Measurements from ENCODE around the gene STEAP2. TPM values are rescaled to one million over a fixed set of nuclear protein-coding genes. Genes with fewer than 3 reads are reported as not detected.

STEAP2 gene
- polyA plus RNA-seq, 2 of the 4 experiments (the other 2 are of a cell fraction) = 5.1 to 49.2 TPM

- H3K27ac ChIP-seq = peak overlapping the region; percentile 50 to 66; a peak in 3 of 6 replicates
- H3K4me3 ChIP-seq = no peak overlapping the region
- TF ChIP-seq RAD21 (conservative IDR thresholded peaks at IDR 0.05 in 1 of 2, IDR thresholded peaks at IDR 0.05 in 1 of 2) = no peak
- TF ChIP-seq HOXA7 (CRISPR knock-in tag; IDR thresholded peaks at IDR 0.05) = no peak
- no peak for TF ChIP-seq JUN (IDR thresholded peaks at IDR 0.05)
- no peak for TF ChIP-seq BCL3 (IDR thresholded peaks at IDR 0.05)
- no peak for TF ChIP-seq ELK1 (IDR thresholded peaks at IDR 0.05; ENCODE audit: low read depth, low read length)
- TF ChIP-seq NPAS2 (CRISPR knock-in tag; IDR thresholded peaks at IDR 0.05; ENCODE audit: borderline replicate concordance) = no peak
- no peak for TF ChIP-seq CBX8 (IDR thresholded peaks at IDR 0.05)
- TF ChIP-seq FOSL2 (IDR thresholded peaks at IDR 0.05) = no peak
- TF ChIP-seq FOSL2 (CRISPR knock-in tag; IDR thresholded peaks at IDR 0.05) = no peak
- no peak for TF ChIP-seq TFCP2L1 (CRISPR knock-in tag; IDR thresholded peaks at IDR 0.05)
- no peak for TF ChIP-seq ZNF302 (CRISPR knock-in tag; IDR thresholded peaks at IDR 0.05)
- no peak for TF ChIP-seq CEBPB (IDR thresholded peaks at IDR 0.05)
- no peak for TF ChIP-seq USF2 (IDR thresholded peaks at IDR 0.05)
- TF ChIP-seq CHD4 (IDR thresholded peaks at IDR 0.05; ENCODE audit: borderline replicate concordance) = no peak
- no peak for TF ChIP-seq CHD2 (IDR thresholded peaks at IDR 0.05; ENCODE audit: low read length, partially characterized antibody)
- TF ChIP-seq SMC3 (IDR thresholded peaks at IDR 0.05) = no peak
- no peak for TF ChIP-seq NR3C1 (IDR thresholded peaks at IDR 0.05)
- peaks cover 18% of the 10 kb centered on the region; the same call in 2 of the 3 replicates for H3K9me3 ChIP-seq
- FAIRE-seq = no peak
- POLR2A ChIA-PET = no interaction called here
- CTCF ChIA-PET = interaction anchor here (1.3 to 1.9 kb wide), 3 partner anchors 19 to 39 kb away, joined by 3 to 5 read pairs (median 5); partner anchors contain the start of genes STEAP1 and STEAP2
- DNase-seq (ENCODE audit: low read depth in 1 of 2, low spot score in 1 of 2) = no peak
- 79% methylated on average over 6 of the region's 6 CpGs for WGBS (ENCODE audit: missing lambda C conversion rate)
- H3K4me1 ChIP-seq = peaks cover 21% of the 10 kb centered on the region
- ATAC-seq = no peak
- peak overlapping the region; percentile 72 for H3K4me2 ChIP-seq
These were observed 38.9 kb upstream of the STEAP2 start for GRCh38 chr7:90172624-90173023.

GRCh38 chr7:90173127-90173844 is 38.3 kb upstream of the STEAP2 start:
- peaks cover 18% of the 10 kb centered on the region; the same call in 2 of the 3 replicates for H3K9me3 ChIP-seq
- no peak overlapping the region for H3K4me3 ChIP-seq
- H3K27ac ChIP-seq = peak overlapping the region; percentile 50 to 66
- CTCF ChIA-PET = interaction anchor here (0.8 to 1.9 kb wide), 4 partner anchors 9 to 38 kb away, joined by 3 to 5 read pairs (median 4); partner anchors contain the start of genes STEAP1 and STEAP2
- no peak for TF ChIP-seq FOSB (CRISPR knock-in tag; IDR thresholded peaks at IDR 0.05)
- TF ChIP-seq SMC3 (IDR thresholded peaks at IDR 0.05) = no peak
- no peak for TF ChIP-seq BHLHE40 (IDR thresholded peaks at IDR 0.05; ENCODE audit: low read depth, low read length)
- TF ChIP-seq CHD2 (IDR thresholded peaks at IDR 0.05; ENCODE audit: low read length, partially characterized antibody) = no peak
- no peak for TF ChIP-seq TFCP2L1 (CRISPR knock-in tag; IDR thresholded peaks at IDR 0.05)
- no peak for TF ChIP-seq USF2 (IDR thresholded peaks at IDR 0.05)
- no peak for TF ChIP-seq ZSCAN20 (CRISPR knock-in tag; IDR thresholded peaks at IDR 0.05)
- no peak for TF ChIP-seq RCOR1 (IDR thresholded peaks at IDR 0.05; ENCODE audit: low read depth, low read length)
- no peak for TF ChIP-seq SREBF2 (IDR thresholded peaks at IDR 0.05)
- TF ChIP-seq HES2 (IDR thresholded peaks at IDR 0.05) = no peak
- TF ChIP-seq JUN (IDR thresholded peaks at IDR 0.05) = no peak
- TF ChIP-seq ATOH8 (CRISPR knock-in tag; IDR thresholded peaks at IDR 0.05; ENCODE audit: low read depth) = no peak
- TF ChIP-seq KDM1A (IDR thresholded peaks at IDR 0.05; ENCODE audit: low read depth) = no peak
- no peak for TF ChIP-seq ZFP36 (IDR thresholded peaks at IDR 0.05; ENCODE audit: borderline replicate concordance, partially characterized antibody)
- TF ChIP-seq EHF (CRISPR knock-in tag; IDR thresholded peaks at IDR 0.05) = no peak
- peaks cover 26% of the 10 kb centered on the region for H3K4me1 ChIP-seq
- no peak for FAIRE-seq
- peak; percentile 36 to 50; a peak in 4 of 6 replicates for ATAC-seq
- WGBS (ENCODE audit: missing lambda C conversion rate) = 47% methylated on average over 4 of the region's 4 CpGs
- DNase-seq (ENCODE audit: low read depth in 1 of 2, low spot score in 1 of 2) = peak in 1 of 2 experiments; percentile 35
- POLR2A ChIA-PET = no interaction called here
- H3K4me2 ChIP-seq = peak overlapping the region; percentile 72
